Measurements from ENCODE around the gene RBM7.
A peak's percentile ranks its signal among the peaks of the same experiment; 100 is the strongest.

The RBM7 gene, protein sequence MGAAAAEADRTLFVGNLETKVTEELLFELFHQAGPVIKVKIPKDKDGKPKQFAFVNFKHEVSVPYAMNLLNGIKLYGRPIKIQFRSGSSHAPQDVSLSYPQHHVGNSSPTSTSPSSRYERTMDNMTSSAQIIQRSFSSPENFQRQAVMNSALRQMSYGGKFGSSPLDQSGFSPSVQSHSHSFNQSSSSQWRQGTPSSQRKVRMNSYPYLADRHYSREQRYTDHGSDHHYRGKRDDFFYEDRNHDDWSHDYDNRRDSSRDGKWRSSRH

DNA sequence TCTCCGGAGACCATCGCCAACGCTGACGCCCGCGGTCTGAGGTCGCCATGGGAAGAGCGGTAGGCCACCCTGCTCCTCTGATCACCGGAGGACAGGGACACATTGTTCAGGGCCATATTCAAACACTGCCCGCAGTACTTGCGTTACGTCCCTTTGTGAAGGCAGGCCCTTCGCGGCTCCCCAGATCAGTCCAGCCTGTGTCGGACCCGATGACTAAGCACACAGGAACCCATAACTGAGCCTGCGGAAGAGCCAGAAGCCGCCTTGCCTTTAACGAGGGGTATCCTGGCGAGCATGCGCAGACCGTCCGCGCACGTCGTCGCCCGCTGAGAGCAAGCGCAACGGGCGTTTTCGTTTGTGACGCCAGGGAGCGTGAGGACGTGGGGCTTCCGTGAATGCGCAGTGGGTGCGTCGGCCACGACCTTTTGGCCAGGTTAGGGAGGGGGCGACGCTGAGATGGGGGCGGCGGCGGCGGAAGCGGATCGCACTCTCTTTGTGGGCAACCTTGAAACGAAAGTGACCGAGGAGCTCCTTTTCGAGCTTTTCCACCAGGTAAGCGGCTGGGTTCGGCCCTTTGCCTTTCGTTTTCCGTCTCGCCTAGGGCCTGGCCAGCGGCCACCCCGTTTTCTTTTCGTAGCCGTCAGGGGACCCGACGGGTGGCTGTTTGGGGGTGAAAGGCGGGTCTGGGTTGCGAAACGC is at the start of gene RBM7, which contains the start of gene C11orf71:
TSS of gene RBM7 (plus strand) at position 451 of the 699 bp plus-strand sequence. CDS start at position 457, 6 bp downstream.
TSS of gene C11orf71 (minus strand) at position 296 of the 699 bp plus-strand sequence. CDS start at position 116, 180 bp downstream.
- DNase-seq: peak; percentile 90 to 92

DNA sequence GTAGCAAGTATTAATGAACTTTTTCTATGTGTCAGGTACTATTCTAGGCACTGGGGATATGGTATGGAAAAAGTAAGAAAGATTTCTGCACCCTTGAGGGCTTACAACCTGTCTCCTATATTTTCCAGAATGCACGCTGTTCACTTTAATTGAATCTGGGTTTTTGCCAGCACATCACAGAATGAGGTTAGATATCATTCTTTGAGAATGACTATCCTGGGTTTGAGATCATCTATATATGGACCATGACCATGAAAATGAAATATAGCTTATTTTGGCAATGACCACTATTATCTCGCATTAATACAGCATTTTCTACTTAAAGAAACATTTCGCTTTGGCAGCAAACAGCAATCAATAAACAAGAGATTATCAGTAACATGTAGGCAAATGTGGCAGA is 47.0 kb upstream of the RBM7 start:
- no peak for DNase-seq

DNA sequence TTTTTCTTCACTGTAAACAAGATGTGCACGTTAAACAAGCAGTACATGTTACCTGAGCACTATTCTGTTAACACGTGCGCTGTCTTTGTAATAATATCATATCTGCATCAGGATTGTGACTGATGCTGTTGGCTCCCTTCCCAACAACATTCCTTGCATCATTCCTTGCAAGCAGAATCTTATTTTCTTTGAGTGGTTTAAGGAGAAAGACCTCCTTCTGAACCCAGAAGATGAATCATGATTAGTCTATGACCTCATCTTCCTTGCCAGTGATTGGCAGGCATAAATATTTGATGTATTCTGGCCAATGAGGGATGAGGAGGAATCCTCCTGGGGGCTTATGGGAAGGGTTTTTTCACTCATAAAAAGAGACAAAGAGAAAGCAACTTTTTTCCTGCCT is 46.4 kb upstream of the RBM7 start:
- DNase-seq: no peak

DNA sequence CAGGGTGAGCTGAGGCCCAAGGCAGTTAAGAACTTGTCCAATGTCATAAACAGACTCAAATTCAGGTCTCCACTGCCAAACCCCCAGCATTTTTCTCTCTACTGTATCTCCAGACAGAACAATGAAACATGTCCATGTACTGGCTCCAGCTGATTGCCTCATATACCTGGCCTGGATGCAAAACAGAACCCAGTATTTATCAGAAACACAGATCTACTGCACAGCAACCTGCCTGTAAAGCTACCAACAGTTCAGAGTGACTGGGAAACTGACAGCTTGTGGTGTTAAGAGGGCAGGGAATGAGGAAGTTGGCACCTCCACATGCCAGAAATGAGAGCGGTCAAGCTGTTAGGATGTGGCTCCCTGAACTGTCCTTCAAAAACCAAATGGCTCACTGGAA is 41.8 kb upstream of the RBM7 start:
- DNase-seq: no peak

- no peak for DNase-seq
Measured at GRCh38 chr11:114359342-114359741, 41.1 kb upstream of the RBM7 start.

DNA sequence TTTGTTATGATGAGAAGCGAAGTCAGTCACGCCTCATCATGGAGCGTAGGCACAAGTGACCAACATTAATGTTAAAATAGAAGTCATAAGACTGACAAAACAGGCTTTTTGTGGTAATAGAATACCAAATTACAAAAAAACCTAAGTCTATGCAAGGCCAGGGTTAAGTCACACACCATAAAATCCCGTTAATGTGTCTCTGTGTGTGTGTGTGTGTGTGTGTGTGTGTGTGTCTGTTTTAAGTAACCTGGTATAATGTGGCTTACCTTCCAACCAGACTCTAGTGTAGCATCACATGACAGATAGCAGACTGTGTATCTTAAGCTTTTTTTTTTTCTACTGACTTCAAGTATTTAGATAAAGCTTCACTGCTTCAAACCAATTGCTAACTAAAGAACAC is 38.1 kb upstream of the RBM7 start:
- no peak for DNase-seq

DNA sequence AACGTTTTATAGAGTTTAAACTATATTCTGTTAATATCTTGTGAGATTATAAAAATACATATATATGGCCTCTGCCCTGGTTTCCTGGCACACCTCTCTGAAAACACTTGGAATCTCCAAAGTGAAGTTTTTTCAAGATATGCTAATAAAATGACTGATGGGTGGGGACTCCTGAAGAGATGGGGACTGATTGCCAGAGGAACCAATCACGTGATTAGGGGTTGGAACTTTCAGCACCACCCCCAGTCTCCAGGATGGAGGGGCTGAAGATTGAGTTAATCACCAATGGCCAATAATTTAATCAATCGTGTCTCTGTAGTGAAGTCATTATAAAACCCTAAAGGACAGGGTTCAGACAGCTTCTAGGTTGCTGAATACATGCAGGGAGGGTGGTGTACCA is 37.5 kb upstream of the RBM7 start:
- DNase-seq: no peak

GRCh38 chr11:114366331-114367243 is 33.9 kb upstream of the RBM7 start:
- no peak for DNase-seq

- no peak for DNase-seq
Measured at GRCh38 chr11:114367244-114367957, 33.1 kb upstream of the RBM7 start.

- DNase-seq: no peak
Measured at GRCh38 chr11:114368918-114369680, 31.4 kb upstream of the RBM7 start.

GRCh38 chr11:114375052-114375451 is 25.4 kb upstream of the RBM7 start:
- DNase-seq: no peak

GRCh38 chr11:114377612-114378267 is 22.7 kb upstream of the RBM7 start:
- no peak for DNase-seq

DNA sequence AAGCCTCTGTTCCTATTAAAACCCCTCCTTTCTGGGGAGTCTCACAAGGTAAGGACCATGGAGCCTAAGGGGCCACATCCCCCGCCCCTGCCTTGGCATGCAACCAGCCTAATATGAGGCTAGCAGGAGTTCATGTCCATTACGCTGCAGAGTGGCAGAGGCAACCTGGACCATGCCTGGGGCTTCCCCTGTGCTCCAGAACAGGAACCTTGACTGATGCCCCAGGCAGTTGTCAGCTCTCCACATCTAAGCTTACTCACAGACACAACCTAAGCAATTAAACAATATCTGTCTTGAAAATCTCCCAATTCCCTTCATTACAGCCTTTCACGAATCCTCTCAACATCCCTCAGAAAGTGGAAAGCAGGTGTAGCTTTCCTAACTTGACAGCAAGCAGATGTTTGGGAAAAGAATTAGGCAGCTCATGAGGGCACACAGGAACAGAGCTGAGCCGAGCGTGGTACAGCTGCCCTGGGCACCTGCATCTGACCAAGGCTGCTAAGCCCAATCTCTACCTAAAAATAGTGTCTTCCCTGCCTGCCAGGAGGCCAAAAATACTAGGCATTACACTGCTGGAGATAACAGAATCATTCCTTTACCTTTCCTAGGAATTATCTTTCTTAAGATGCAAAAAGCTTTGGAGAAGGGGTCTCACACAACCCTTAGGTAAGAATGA is 20.9 kb upstream of the RBM7 start:
- no peak for DNase-seq

GRCh38 chr11:114382509-114382908 is 18.0 kb upstream of the RBM7 start:
- no peak for DNase-seq

GRCh38 chr11:114384487-114384886 is 16.0 kb upstream of the RBM7 start:
- no peak for DNase-seq

GRCh38 chr11:114386131-114386530 is 14.3 kb upstream of the RBM7 start:
- DNase-seq: no peak

DNA sequence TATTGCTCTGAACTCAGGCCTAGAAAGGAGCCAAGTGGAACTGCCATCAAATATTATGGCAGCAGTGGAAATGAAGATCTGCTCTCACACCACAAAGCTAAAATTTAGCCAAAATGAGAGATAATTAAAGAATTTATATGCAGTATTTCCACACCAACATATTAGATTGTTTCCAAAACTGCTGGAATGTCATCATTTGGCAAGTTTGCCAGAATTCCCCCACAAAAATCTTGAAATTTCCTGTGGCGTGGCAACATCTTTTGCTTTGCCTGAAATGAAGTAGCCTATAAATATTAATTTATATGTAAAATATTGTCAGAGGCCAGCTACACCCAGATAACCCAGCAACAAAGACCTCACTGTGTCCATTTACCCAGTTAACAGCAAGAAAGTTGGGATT is 13.9 kb upstream of the RBM7 start:
- DNase-seq: no peak

GRCh38 chr11:114392735-114393667 is 7.5 kb upstream of the RBM7 start:
- DNase-seq: no peak

DNA sequence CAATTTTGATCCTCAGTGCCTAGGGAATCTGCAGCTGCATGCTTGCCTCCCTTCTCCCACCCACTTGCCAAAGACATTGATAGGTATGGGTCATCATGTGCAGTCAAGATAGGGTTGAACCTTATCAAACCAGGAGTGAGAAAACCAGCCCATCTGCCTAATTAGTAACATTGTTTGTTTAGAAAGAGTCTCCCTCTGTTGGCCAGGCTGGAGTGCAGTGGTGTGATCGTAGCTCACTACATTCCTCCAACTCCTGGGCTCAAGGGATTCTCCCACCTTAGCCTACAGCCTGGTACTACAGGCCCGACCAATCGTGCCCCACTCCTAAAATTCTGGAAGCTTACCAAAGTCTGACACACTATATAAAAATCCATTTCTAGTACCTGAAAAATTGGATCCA is 4.7 kb upstream of the RBM7 start:
- DNase-seq: no peak

DNA sequence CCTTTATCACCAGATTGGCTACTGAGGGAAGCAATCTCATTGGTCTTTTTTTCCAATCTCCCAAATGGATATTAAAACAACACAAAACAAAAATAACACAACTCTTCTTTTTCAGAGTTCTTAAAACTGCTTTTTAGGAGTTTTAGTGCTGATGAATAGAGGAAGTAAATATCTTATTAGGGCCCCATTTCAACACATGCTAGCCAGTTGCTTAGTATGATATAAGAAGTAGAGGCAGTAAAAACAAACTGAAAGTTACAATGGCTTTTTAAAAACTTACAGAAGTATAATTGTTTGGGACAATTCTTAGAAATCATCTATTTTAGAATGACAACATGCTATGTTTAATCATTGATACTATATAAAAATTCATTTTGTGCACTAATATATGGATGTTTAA is 3.5 kb upstream of the RBM7 start:
- DNase-seq: peak in 1 of 2 experiments; percentile 32
